IMR-90 (cell line): Measurements from ENCODE around the gene CNDP1. TPM values are rescaled to one million over a fixed set of nuclear protein-coding genes. Genes with fewer than 3 reads are reported as not detected.

Source experiments
- ATAC-seq: fragments of 200-7000 bp; cut with Tn5 transposase; 2 replicates; pipeline ENCODE4 v1.9.1; 2020; ENCODE audit warnings: low read depth, mild to moderate bottlenecking, moderate library complexity
- BruUV-seq: library from RNA; stranded (reverse); fragments of 400-500 nt; replicated peaks from 2 replicates; lab custom pipeline; 2021; lab: Mats Ljungman, UMichigan
- CTCF ChIA-PET: fragments of 300-600 bp; formaldehyde crosslinking; extraction: SDS; loops from one replicate; lab custom pipeline; 2021; ENCODE audit warnings: antibody characterized with exemption; lab: Yijun Ruan, JAX
- POLR2A ChIA-PET: fragments of 300-600 bp; sonication (Branson Sonifier 250); formaldehyde crosslinking; loops from one replicate; lab custom pipeline; 2022; ENCODE audit warnings: antibody characterized with exemption; ENCODE audit not compliant: unreplicated experiment; lab: Charles Lee
- DNase-seq: peaks from one replicate; pipeline ENCODE4 v3.0.0; 2013
- H2AFZ ChIP-seq: replicated peaks from 2 replicates; pipeline ENCODE3; 2013; ENCODE audit warnings: low read length, mild to moderate bottlenecking; ENCODE audit not compliant: poor library complexity
- H2AK5ac ChIP-seq: 2 replicates; pipeline ENCODE4 v1.6.1; 2013; ENCODE audit warnings: low read depth, low read length, inconsistent platforms
- H2AK9ac ChIP-seq: replicated peaks from 2 replicates; pipeline ENCODE3; 2013; ENCODE audit warnings: mild to moderate bottlenecking, low read depth, low read length, moderate library complexity; ENCODE audit not compliant: poor library complexity
- H2BK120ac ChIP-seq: 2 replicates; pipeline ENCODE4 v1.6.1; 2013; ENCODE audit warnings: low read depth, low read length, inconsistent platforms
- H2BK15ac ChIP-seq: 3 replicates; pipeline ENCODE4 v1.6.1; 2013; ENCODE audit warnings: low read depth, low read length, inconsistent platforms
- H2BK20ac ChIP-seq: 2 replicates; pipeline ENCODE4 v1.6.1; 2013; ENCODE audit warnings: low read depth, mild to moderate bottlenecking, inconsistent platforms, low read length, moderate library complexity
- H2BK5ac ChIP-seq: 2 replicates; pipeline ENCODE4 v1.6.1; 2013; ENCODE audit warnings: mild to moderate bottlenecking, low read depth, low read length, inconsistent platforms; ENCODE audit not compliant: poor library complexity, severe bottlenecking
- H3K14ac ChIP-seq: replicated peaks from 2 replicates; pipeline ENCODE4 v1.6.1; 2013; ENCODE audit warnings: low read depth, low read length, inconsistent platforms
- H3K18ac ChIP-seq: 2 replicates; pipeline ENCODE4 v1.6.1; 2013; ENCODE audit warnings: low read depth, low read length, control low read depth
- H3K23ac ChIP-seq: 2 replicates; pipeline ENCODE4 v1.6.1; 2013; ENCODE audit warnings: low read depth, low read length, inconsistent platforms
- H3K27ac ChIP-seq: 2 replicates; pipeline ENCODE4 v1.5.1; 2013; ENCODE audit warnings: mild to moderate bottlenecking, control low read depth, low read length; ENCODE audit not compliant: insufficient read depth
- H3K27me3 ChIP-seq: 2 replicates; pipeline ENCODE4 v1.6.1; 2013; ENCODE audit warnings: low read length; ENCODE audit not compliant: control insufficient read depth, insufficient read depth
- H3K36me3 ChIP-seq: 2 replicates; pipeline ENCODE4 v1.6.1; 2013; ENCODE audit warnings: low read length, mixed read lengths; ENCODE audit not compliant: control insufficient read depth, insufficient read depth
- H3K4ac ChIP-seq: 2 replicates; pipeline ENCODE4 v1.6.1; 2013; ENCODE audit warnings: low read depth, low read length, inconsistent platforms
- H3K4me1 ChIP-seq: 2 replicates; pipeline ENCODE4 v1.6.1; 2013; ENCODE audit warnings: low read length, mixed read lengths; ENCODE audit not compliant: control insufficient read depth, insufficient read depth
- H3K4me2 ChIP-seq: 2 replicates; pipeline ENCODE4 v1.6.1; 2013; ENCODE audit warnings: low read depth, mild to moderate bottlenecking, control low read depth, low read length, moderate library complexity
- H3K4me3 ChIP-seq: 2 replicates; pipeline ENCODE4 v1.5.1; 2013; ENCODE audit warnings: low read depth, mild to moderate bottlenecking, control low read depth, low read length, moderate library complexity; ENCODE audit not compliant: insufficient read depth
- H3K56ac ChIP-seq: 2 replicates; pipeline ENCODE4 v1.6.1; 2013; ENCODE audit warnings: low read length, inconsistent platforms; ENCODE audit not compliant: insufficient read depth; ENCODE audit errors: extremely low read depth
- H3K79me1 ChIP-seq, 2 experiments: 2 replicates each; pipeline ENCODE4 v1.6.1; 2013; ENCODE audit warnings: low read length in 2 of 2, inconsistent platforms in 1 of 2, low read depth in 1 of 2
- H3K9ac ChIP-seq: 2 replicates; pipeline ENCODE4 v1.6.1; 2013; ENCODE audit warnings: low read depth, low read length, control low read depth
- H3K9me1 ChIP-seq: 2 replicates; pipeline ENCODE4 v1.6.1; 2013; ENCODE audit warnings: low read length, inconsistent platforms; ENCODE audit not compliant: insufficient read depth
- H3K9me3 ChIP-seq: 2 replicates; pipeline ENCODE4 v1.6.1; 2013; ENCODE audit warnings: low read length; ENCODE audit not compliant: control insufficient read depth, insufficient read depth
- H4K20me1 ChIP-seq: 2 replicates; pipeline ENCODE4 v1.6.1; 2013; ENCODE audit warnings: low read length, inconsistent platforms; ENCODE audit not compliant: insufficient read depth
- H4K5ac ChIP-seq: 2 replicates; pipeline ENCODE4 v1.6.1; 2013; ENCODE audit warnings: mild to moderate bottlenecking, low read depth, low read length, control low read depth
- H4K8ac ChIP-seq, 2 experiments: 2 replicates each; pipeline ENCODE4 v1.6.1; 2013; ENCODE audit warnings: low read depth in 2 of 2, low read length in 2 of 2, control low read depth in 1 of 2, inconsistent platforms in 1 of 2
- H4K91ac ChIP-seq: 2 replicates; pipeline ENCODE4 v1.6.1; 2013; ENCODE audit warnings: low read depth, low read length, inconsistent platforms; ENCODE audit not compliant: insufficient read depth
- CEBPB ChIP-seq: IDR thresholded peaks from 2 replicates; pipeline ENCODE4 v1.6.1; 2012; ENCODE audit warnings: low read depth, low read length, improper control_type of control experiment
- CHD1 ChIP-seq: IDR thresholded peaks from 2 replicates; pipeline ENCODE4 v1.6.1; 2012; ENCODE audit warnings: low read depth, low read length, improper control_type of control experiment
- MAZ ChIP-seq: IDR thresholded peaks from 2 replicates; pipeline ENCODE4 v1.6.1; 2012; ENCODE audit warnings: low read depth, mild to moderate bottlenecking, low read length, improper control_type of control experiment, moderate library complexity, borderline replicate concordance
- MXI1 ChIP-seq: IDR thresholded peaks from 2 replicates; pipeline ENCODE4 v1.6.1; 2012; ENCODE audit warnings: low read depth, mild to moderate bottlenecking, low read length, moderate library complexity, borderline replicate concordance
- RFX5 ChIP-seq: IDR thresholded peaks from 2 replicates; pipeline ENCODE4 v1.8.0; 2012; ENCODE audit warnings: low read depth, mild to moderate bottlenecking, low read length, moderate library complexity
- SMC3 ChIP-seq: fragments of 150-350 bp; IDR thresholded peaks from 2 replicates; pipeline ENCODE4 v1.6.1; 2016; ENCODE audit warnings: low read depth, mild to moderate bottlenecking, antibody characterized with exemption, low read length, moderate library complexity
- WGBS, 2 experiments: methylation state at CpG; one replicate each; pipeline versions ENCODE4 v1.1.5 to v1.1.7; 2013; ENCODE audit warnings: missing lambda C conversion rate in 2 of 2; ENCODE audit not compliant: insufficient read length in 1 of 2; ENCODE audit errors: extremely low coverage in 2 of 2; 5-methylcytosine and 5-hydroxymethylcytosine counted together
- dilution Hi-C: fragments of 300-500 bp; cut with HindIII; formaldehyde crosslinking; loops from one replicate; pipeline ENCODE4 v1.14.3; 2018; ENCODE audit warnings: low sequenced_read_pairs; ENCODE audit not compliant: unreplicated experiment
- in situ Hi-C: fragments of 300-500 bp; cut with MboI; formaldehyde crosslinking; loops from 3 replicates; pipeline ENCODE4 v1.14.3; 2019; ENCODE audit warnings: low sequenced_read_pairs, inconsistent platforms, mixed read lengths
- intact Hi-C: fragments of 100-400 bp; cut with micrococcal nuclease; formaldehyde crosslinking; loops from 2 replicates; pipeline ENCODE4 v1.10.0; 2022
- polyA plus RNA-seq, 3 experiments: library from polyadenylated mRNA; depleted of rRNA; stranded (reverse); fragments of >200 nt; gene quantifications; 2 replicates each; pipeline ENCODE4 v1.2.3, GENCODE V29; 2012; ENCODE audit warnings: low replicate concordance in 1 of 3
- total RNA-seq: library from RNA; depleted of rRNA; stranded (reverse); fragments of >200 nt; gene quantifications from 2 replicates; pipeline ENCODE4 v1.2.3, GENCODE V29; 2012
- TF ChIP-seq, protein P1 (sequence below): fragments of 150-350 bp; IDR thresholded peaks from 2 replicates; pipeline ENCODE4 v1.6.1; 2017; ENCODE audit warnings: mild to moderate bottlenecking, antibody characterized with exemption, low read length, low read depth
- TF ChIP-seq, protein P2 (sequence below): conservative IDR thresholded peaks from 2 replicates; pipeline ENCODE4 v1.5.1; 2012; ENCODE audit warnings: mild to moderate bottlenecking, low read depth, low read length, improper control_type of control experiment

The CNDP1 gene
- total and polyA plus RNA-seq, 2 of the 4 experiments (the other 2 are of a cell fraction), result not detected

DNA sequence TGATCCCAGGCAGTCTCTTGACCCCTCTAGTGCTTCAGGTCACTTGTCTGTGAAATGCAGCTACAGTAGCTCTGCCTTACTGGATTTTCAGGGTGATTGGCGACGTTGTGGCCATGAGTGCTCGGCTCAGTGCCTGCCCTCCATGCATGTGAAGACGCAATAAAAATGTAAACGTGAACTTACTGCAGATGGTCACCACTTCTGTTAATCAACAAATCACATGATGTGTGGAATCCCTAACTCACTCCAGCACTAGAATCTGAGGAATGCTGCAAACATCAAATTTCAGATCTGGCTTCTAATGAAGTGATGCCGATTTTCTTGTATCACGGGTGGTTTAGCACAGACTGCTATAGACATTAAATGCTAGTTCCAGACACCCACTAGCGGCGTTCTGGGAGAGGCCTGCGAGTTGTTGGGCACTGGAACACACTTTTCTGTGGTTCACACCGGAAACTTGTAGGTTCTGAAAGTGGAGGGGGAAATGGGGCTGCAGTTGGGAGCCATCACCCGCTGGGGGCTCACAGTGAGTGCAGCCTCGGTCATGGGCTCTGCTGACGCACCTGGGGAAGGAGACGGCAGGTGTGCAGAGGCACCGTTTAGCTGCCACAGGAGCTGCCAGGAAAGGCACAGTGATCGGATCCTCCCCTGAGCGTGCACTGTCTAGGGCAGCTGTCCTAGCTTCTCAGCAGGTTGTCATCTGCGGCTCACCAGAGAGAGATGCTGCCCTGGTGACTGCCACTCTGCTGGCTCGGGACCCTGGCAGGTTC is 6.5 kb downstream of the CNDP1 start:
- no peak for TF ChIP-seq CEBPB
- no peak for TF ChIP-seq SMC3
- TF ChIP-seq MAZ, result no peak
- TF ChIP-seq, protein P1, sequence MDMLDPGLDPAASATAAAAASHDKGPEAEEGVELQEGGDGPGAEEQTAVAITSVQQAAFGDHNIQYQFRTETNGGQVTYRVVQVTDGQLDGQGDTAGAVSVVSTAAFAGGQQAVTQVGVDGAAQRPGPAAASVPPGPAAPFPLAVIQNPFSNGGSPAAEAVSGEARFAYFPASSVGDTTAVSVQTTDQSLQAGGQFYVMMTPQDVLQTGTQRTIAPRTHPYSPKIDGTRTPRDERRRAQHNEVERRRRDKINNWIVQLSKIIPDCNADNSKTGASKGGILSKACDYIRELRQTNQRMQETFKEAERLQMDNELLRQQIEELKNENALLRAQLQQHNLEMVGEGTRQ, result no peak
- no peak for TF ChIP-seq CHD1
- TF ChIP-seq, protein P2, sequence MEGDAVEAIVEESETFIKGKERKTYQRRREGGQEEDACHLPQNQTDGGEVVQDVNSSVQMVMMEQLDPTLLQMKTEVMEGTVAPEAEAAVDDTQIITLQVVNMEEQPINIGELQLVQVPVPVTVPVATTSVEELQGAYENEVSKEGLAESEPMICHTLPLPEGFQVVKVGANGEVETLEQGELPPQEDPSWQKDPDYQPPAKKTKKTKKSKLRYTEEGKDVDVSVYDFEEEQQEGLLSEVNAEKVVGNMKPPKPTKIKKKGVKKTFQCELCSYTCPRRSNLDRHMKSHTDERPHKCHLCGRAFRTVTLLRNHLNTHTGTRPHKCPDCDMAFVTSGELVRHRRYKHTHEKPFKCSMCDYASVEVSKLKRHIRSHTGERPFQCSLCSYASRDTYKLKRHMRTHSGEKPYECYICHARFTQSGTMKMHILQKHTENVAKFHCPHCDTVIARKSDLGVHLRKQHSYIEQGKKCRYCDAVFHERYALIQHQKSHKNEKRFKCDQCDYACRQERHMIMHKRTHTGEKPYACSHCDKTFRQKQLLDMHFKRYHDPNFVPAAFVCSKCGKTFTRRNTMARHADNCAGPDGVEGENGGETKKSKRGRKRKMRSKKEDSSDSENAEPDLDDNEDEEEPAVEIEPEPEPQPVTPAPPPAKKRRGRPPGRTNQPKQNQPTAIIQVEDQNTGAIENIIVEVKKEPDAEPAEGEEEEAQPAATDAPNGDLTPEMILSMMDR, result no peak
- no peak for TF ChIP-seq RFX5
- no peak for TF ChIP-seq MXI1
- no peak overlapping the region for H3K56ac ChIP-seq
- peak; percentile 77 for ATAC-seq
- H3K18ac ChIP-seq, result peak overlapping the region; percentile 6; the same call in 1 of the 2 replicates
- H2AK9ac ChIP-seq, result no peak overlapping the region
- H3K14ac ChIP-seq, result no peak overlapping the region
- CTCF ChIA-PET, result interaction anchor here (0.6 kb wide), 1 partner anchor 346 kb away, joined by 4 read pairs; no protein-coding TSS in a partner anchor
- 45% methylated on average over 11 of the region's 20 CpGs; no CpG with 5 or more reads in 1 of the 2 experiments for WGBS, 2 experiments
- peaks cover 7% of the 10 kb centered on the region; the same call in 1 of the 2 replicates for H3K9me1 ChIP-seq
- dilution Hi-C loops, result no loop called here
- H4K91ac ChIP-seq, result no peak overlapping the region
- POLR2A ChIA-PET, result no interaction called here
- H3K36me3 ChIP-seq, result no peaks in the 10 kb centered on the region
- in situ Hi-C loops, result no loop called here
- no TSS peak for BruUV-seq
- H2BK5ac ChIP-seq, result no peak overlapping the region
- H3K27ac ChIP-seq, result peak overlapping the region; percentile 38; the same call in 1 of the 2 replicates
- intact Hi-C loops, result no loop called here
- H3K4me1 ChIP-seq, result peaks cover 10% of the 10 kb centered on the region; the same call in 1 of the 2 replicates
- no peak overlapping the region for H3K23ac ChIP-seq
- H3K4ac ChIP-seq, result no peak overlapping the region
- no peak overlapping the region for H3K9ac ChIP-seq
- no peak overlapping the region; the same call in 1 of the 2 replicates for H2AK5ac ChIP-seq
- H2AFZ ChIP-seq, result peak overlapping the region; percentile 40
- peak overlapping the region; percentile 13; the same call in 1 of the 2 replicates for H3K4me2 ChIP-seq
- no peak overlapping the region; the same call in 1 of the 2 replicates for H2BK120ac ChIP-seq
- H2BK15ac ChIP-seq, result no peak overlapping the region
- peak overlapping the region; percentile 64; the same call in 1 of the 2 replicates for H4K5ac ChIP-seq
- DNase-seq, result peak; percentile 28
- H2BK20ac ChIP-seq, result 0 out of 2 replicates have a peak overlapping the region, but pooled peaks have one; percentile 52
- H4K8ac ChIP-seq, result peak overlapping the region in 1 of 2 experiments; percentile 47; a peak in 1 of 4 replicates
- H4K20me1 ChIP-seq, result no peaks in the 10 kb centered on the region
- H3K79me1 ChIP-seq, result no peaks in the 10 kb centered on the region
- H3K27me3 ChIP-seq, result peaks cover 15% of the 10 kb centered on the region
- H3K9me3 ChIP-seq, result no peaks in the 10 kb centered on the region
- no peak overlapping the region for H3K4me3 ChIP-seq
